Amygdala (tissue), 56 donors: ENCODE results near the gene ARL14EPL.
"Not testable (repeated sequence)": the region's sequence is repeated elsewhere in the genome, so short reads cannot be mapped to it uniquely, and the experiment has no call there.

ENCODE experiments used
- DNase-seq, 56 donors: peaks; one replicate each; lab custom pipeline; 2025; lab: John Stamatoyannopoulos, UW

ARL14EPL gene

DNA sequence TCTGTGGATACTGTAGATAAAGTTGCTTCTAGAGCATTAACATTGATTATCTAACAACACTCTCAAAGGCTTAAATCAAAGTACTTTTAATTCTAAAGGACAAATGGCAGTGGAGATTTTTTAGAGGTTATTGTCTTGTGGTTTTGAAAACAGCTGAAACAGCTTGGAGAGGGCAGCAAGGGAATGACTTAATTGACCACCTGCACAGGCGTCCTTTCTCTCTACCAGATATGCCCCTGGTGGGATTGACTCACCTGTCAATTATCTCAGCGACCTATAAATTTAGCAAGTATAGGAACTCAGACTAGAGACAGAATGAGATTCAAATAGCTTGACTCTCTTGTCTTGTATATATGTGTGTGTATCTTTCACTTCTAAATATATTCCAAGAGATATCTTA lies 13.5 kb downstream of the ARL14EPL start:
- no peak for DNase-seq

DNA sequence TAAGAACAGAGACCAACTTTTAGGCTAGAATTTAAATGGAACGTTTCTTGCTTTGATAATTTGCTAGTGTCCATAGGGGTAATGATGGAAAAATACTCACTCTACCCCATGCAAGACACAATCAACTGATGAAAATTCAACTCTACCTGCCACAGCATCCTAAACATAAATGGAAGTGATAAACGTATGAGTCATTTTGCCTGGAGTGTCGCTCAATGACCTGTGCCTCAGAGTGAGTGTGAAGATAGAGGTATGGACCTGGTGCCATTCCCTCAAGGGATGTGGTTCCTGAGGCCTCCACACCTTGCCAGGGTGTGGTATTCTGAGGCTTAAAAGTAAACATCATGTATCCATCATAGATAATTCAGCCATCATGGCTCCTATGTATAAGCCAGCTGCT lies 14.0 kb downstream of the ARL14EPL start:
- DNase-seq = no peak

DNA sequence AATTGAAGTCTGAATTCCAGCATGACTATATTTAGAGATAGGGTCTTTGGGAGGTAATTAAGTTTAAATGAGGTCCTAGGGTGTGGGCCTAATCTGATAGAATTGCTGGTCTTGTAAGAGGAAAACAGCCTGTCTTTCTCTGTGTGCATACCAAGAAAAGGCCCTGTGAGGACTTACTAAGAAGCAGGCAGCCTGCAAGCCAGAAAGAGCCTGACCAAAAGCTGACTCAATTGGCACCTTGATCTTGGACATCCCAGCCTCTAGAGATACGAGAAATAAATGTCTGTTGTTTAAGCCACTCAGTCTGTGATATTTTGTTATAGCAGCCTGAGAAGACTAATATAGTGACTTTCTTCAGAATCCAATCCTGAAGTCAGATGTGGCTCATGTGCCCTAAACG lies 14.6 kb downstream of the ARL14EPL start:
- no peak for DNase-seq

DNA sequence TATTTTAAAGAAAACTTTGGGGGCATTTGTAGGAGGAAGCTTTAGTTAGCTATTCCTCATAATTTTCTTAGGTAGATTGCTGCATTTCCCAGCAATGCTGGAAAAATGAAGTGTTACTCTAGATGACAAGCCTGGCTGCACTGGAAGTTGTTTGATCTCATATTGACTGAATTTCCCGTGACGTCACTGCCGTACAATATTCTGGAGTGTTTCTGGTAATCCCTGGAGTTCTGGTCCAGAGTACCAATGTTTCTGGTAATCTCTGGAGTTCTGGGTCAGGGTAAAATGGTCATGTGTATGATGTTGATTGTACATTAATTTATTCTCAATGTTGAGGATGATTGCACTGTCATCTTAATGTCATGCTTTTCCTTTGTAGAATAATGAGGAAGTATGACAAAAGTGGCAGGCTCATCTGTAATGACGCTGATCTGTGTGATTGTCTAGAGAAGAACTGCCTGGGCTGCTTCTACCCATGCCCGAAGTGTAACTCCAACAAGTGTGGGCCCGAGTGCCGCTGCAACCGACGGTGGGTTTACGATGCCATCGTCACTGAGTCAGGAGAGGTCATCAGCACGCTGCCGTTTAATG lies 26.2 kb downstream of the ARL14EPL start:
- DNase-seq = no peak

DNA sequence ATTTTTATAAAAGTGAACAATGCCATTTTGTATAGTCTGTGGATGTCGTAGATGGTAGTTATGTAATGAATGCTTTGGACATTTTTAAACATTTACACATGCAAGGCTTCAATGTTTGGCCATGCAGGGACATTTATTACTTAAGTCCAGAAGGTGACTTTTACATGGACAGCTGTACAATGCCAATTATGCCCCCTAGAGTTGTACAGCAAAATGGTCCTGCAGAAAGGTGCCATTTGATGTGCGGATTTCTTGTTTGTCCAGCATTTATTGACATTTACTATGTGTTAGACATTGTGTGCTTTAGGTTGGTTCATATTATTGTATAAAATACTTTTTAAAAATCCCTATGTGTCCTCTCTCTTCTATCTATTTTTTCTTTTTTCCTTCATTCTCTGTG lies 30.1 kb downstream of the ARL14EPL start:
- no peak for DNase-seq

DNA sequence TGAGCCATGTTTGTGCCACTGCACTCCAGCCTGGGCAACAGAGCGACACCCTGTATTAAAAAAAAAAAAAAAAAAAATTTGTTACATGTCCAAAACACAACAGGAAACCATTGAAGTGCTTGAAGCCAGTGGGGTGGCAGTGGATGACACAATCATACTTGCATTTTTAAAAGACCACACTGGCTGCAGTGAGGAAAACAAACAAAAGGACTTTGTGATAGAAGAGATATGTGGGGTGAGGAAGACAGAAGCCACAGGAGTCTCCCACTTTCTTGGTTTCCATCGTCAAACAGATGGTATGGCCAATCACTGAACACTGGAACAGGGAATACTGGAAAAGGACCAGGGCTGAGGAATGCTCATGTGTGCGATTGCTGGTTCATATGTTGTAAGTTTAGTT lies 31.7 kb downstream of the ARL14EPL start:
- no peak for DNase-seq

DNA sequence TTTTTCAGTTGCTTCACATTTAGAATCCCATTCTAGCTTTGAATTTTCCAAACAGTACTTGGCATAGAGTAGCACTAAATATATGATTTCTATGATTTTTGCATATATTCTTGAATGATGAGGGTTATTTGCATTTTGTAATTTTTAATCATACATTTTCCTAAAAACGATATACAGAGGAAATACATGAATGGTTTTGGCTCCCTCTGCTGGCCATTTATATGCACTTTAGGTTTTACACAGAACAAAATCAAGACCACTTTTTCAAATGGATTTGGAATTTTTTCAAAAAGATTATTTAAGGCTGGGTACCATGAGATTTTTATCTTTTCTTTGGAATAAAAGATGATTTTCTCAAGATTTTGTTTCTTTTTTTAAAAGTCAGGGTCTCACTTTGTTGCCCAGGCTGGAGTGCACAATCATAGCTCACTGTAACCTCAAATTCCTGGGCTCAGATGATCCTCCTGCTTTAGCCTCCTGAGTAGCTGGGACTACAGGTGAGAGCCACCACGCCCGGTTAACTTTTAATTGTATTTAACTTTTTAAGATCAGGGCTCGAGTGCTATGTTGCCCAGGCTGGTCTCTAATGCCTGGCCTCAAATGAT lies 35.9 kb downstream of the ARL14EPL start:
- DNase-seq = peak in 5 of 56 donors; percentile 4 to 60 (median 5)

DNA sequence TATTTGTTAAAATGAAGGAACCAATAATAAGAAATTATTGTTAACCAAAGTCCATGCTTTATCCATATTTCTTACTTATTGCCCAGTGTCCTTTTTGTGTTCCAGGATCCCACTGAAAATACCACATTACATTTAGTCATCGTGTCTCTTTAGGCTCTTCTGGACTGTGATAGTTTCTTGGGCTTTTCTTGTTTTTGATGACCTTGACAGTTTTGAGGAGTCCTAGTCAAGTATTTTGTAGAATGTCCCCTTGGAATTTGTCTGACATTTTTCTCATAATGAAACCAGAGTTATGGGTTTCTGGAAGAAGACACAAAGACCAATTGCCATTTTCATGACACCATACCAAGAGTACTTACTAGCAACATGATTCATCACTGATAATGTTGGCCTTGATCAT lies 38.9 kb downstream of the ARL14EPL start:
- DNase-seq = no peak

DNA sequence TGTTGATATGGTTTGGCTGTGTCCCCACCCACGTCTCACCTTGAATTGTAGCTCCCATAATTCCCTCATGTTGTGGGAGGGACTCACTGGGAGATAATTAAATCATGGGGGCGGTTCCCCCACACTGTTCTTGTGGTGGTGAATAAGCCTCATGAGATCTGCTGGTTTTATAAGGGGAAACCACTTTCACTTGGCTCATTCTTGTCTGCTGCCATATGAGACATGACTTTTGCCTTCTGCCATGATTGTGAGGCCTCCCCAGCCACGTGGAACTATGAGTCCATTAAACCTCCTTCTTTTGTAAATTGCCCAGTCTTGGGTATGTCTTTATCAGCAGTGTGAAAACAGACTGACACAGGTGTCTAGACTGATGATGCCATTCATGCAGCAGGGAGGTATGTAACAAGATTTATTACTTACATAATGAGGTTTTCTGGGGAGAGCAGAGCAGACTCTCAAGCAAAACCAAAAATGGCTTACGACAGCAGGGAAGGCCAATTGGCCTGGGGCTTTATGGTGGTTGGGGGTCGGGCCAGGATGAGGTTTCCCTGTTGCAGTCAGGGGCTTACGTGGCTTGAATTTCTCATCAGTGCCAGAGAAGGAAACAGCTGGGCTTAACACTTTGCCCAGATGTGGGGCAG lies 43.0 kb downstream of the ARL14EPL start:
- no peak for DNase-seq

DNA sequence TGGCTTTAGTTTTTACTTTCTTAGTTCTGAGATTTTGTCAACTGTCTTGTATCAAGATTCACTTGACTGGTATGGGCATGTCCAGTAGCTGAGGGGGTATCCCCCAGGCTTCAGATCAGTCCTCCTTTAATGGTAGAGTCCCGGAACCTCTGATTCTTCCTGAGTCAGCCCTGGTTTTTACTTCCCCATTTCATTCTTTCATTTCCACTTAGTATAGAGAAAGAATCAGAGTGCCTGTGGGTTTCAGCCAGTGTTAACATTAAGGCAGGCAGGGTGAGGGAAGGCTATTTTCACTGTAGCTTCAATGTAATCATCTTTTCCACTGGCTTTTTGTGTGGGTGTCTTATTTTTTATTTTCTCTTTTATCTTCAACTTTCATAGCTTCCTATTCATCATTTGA lies 44.2 kb downstream of the ARL14EPL start:
- peak in 1 of 56 donors; percentile 17 for DNase-seq

DNA sequence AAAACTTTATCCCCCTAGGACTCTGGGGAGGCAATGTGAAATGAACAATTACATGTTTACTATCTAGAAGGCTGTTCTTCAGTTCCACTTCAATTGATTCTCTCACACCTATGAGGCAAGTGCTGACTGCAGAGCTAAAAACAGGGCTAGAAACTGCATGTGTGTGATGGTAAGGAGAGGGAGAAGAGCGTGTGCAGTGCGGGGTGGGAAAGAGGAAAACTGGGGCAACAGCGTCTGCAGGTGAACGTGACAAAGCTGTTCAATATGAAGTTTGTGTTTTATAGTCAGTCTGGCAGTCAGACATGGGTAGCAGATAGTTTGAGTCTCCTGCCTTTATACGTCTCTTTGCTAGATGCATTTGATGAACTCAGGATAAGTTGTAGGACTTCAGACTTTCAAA lies 45.9 kb downstream of the ARL14EPL start:
- no peak for DNase-seq

DNA sequence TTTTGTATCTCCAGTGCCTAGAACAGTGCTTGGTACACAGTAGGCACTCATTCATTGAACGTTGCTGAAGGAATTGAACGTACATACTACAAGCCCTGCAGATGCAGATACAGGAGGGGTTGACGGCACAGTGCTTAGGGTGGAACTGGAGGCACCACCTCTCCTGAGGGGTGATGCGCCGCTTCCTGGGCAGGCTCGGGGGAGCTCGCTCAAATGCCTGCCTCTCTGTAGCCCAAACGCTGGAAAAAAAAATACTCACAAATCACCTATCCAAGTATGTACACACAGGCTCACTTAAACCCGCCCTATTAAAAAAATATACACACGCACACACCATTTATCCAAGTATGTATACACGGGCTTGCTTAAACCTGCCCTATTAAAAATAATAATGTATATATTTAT lies 52.0 kb downstream of the ARL14EPL start:
- DNase-seq = peak in 2 of 56 donors; percentile 2 to 3

DNA sequence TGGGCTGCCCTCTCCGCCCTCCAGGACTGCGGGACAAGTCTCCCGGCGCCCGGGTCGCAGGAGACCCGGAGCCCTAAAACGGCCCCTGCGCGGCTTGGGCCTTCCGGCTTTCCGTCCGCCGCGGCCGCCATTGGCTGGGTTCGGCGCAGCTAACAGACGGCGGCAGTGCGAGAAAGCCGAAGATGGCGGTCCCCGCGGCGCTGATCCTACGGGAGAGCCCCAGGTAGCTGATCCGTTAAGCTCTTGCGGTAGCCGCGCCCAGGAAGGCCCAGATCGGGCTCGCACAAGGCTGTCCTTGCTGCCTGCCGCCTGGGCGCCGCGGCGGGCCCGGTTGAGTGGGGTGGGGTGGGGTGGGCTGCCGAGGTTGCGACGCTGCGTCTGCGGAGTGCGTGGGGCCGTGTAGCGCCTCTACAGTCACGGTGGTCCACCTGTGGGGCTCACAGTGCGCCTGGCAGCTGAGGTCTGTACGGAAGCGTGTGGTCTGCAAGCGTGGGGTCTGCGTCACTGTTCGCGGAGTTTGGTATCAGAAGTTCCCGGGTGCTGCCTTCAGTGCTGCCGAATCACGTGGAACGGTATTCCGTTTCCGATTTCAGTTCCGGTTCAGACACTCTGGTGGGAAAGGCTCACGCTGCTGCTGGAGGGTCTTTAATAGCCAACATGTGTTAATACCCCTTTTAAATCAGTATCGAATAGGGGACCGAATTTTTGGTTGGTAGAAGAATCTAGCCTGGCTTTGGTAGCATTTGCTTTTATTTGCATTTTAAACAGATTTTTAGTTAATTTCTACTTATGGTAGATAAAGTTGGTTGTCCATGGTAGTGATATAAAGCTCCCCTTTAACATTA lies 52.8 kb downstream of the ARL14EPL start, which contains the start of gene COMMD10:
Gene COMMD10, plus strand, starts transcription at position 155 of the 845 bp plus-strand sequence.
- peak in 55 of 56 donors; percentile 15 to 87 (median 71) for DNase-seq

DNA sequence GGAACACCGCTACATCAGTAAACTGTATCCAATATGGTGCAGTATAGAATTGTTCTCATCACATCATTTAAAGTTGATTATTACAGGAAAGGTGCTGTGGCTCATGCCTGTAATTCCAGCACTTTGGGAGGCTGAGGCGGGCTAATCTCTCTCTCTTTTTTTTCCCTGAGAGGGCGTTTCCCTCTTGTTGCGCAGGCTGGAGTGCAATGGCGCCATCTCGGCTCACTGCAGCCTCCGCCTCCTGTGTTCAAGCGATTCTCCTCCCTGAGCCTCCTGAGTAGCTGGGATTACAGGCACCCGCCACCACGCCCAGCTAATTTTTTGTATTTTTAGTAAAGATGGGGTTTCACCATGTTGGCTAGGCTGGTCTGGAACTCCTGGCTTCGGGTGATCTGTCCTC lies 54.0 kb downstream of the ARL14EPL start:
- DNase-seq = not testable (repeated sequence)

DNA sequence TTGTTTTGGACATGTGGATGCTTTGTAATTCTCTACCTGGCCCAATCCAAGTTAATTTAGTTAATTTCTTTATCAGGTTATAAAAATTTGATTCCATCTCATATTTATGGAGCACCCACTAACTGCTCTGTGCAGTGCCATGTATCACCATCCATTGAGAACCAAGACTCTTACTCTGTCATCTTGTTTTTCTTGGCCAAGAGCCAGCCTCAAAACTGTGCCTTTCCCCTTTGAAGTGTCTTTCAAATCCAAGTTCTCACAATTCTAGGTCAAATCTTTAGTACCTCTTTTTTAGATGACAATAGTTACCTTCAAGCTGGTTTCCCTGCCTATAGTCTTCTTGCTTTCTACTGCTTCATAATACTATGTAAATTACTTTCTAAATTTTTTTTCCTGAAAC lies 55.8 kb downstream of the ARL14EPL start:
- no peak for DNase-seq

DNA sequence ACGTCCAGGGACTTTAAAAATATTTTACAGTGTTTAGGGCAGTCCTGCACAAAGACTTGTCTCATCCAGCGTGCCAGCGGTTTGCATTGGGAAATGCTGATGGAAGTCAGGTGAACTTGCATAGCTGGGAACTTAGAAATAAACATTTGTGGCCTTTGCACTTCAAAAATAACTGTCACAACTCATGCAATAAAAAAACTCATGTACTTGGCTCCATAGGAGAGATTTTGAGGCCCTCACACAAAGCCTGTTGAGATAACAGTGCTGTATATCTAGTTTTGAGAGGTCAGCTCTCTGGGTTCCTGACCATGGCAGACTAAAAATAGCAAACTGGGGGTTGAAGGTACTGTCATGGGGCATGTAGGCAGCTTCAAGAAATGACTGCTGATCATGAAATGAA lies 58.0 kb downstream of the ARL14EPL start:
- DNase-seq = no peak

DNA sequence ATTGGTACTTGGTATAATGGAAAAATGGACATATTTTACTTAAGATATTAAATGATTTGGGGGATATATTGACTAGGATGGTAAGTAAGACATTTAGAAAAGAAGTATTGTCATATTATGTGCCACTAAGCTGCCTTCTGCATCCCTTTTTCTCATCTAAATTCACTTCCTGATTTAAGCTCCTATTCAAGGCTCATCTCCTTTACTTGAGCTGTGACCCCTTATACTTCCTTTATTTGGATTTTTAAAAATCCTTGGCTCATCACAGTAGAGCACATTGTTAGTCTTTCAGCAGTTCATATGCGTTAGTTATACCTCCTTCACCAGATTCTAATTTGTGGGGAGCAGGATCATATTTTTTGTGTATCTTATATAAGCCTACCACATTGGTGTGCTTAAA lies 59.1 kb downstream of the ARL14EPL start:
- no peak for DNase-seq

DNA sequence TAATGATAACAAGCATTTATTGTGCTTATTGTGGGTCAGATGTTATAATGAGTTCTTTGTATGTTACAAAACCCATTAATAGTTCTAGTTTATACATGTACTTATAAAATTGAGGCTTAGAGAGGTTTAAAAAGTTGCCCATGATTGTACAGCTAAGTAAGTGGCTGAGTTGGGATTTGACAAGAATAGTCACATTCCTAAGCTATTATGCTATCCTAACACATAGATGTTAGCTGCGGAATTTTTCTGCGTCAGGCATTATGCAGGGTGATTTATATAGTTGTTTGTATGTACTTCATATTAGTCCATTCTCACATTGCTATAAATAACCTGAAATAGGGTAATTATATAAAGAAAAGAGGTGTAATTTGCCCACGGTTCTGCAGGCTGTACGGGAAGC lies 65.0 kb downstream of the ARL14EPL start:
- no peak for DNase-seq

DNA sequence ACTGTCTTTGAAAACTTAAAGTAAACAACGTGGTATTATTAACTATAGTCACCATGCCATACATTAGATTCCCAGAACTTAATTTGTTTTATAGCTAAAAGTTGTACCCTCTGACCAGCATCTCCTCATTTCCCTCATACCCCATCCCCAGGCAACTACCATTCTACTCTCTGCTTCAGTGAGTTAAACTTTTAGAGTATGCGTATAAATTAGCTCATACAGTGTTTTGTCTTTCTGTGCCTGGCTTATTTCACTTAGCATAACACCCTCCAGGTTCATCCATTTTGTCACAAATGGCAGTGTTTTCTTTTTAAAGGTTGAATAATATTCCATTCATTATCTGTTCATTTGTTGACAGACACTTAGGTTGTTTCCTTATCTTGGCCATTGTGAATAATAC lies 66.7 kb downstream of the ARL14EPL start:
- no peak for DNase-seq

DNA sequence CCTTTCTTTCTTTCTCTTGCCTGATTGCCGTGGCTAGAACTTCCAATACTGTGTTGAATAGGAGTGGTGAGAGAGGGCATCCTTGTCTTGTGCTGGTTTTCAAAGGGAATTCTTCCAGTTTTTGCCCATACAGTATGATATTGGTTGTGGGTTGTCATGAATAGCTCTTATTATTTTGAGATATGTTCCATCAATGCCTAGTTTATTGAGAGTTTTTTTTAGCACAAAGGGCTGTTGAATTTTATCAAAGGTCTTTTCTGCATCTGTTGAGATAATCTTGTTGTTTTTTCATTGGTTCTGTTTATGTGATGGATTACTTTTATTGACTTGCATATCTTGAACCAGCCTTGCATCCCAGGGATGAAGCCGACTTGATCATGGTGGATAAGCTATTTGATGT lies 72.7 kb downstream of the ARL14EPL start:
- DNase-seq = not testable (repeated sequence)
